ENCODE measurements around the gene TCF7L2. TPM values are rescaled to one million over a fixed set of nuclear protein-coding genes. Genes with fewer than 3 reads are reported as not detected.

The TCF7L2 gene
- total RNA-seq, 1 experiment from 2014 or later: 14.8 TPM

GRCh38 chr10:113069595-113069994 is 119.5 kb downstream of the TCF7L2 start:
- H4K20me1 ChIP-seq (ENCODE audit: insufficient read depth): no peaks in the 10 kb centered on the region
- ChIA-PET POLR2A (ENCODE audit: unreplicated experiment) (no interaction called here), CTCF (no interaction called here)
- no peak overlapping the region for H2AFZ ChIP-seq
- TF ChIP-seq CTCF (conservative IDR thresholded peaks at IDR 0.05) (no peak), EZH2 (IDR thresholded peaks at IDR 0.05; ENCODE audit: low read depth) (no peak)
- H3K79me2 ChIP-seq (ENCODE audit: low read depth): 0 out of 2 replicates have a peak, but pooled peaks cover 8% of the 10 kb centered on the region
- H3F3A ChIP-seq (ENCODE audit: insufficient read depth, low read depth): peaks cover 19% of the 10 kb centered on the region
- H3K27me3 ChIP-seq (ENCODE audit: insufficient read depth, low read depth): no peaks in the 10 kb centered on the region
- H3K9me3 ChIP-seq (ENCODE audit: insufficient read depth, low read depth): no peaks in the 10 kb centered on the region
- H3K4me1 ChIP-seq (replicated peaks; ENCODE audit: insufficient read depth): peaks cover 19% of the 10 kb centered on the region
- intact Hi-C loops (cut with micrococcal nuclease; ENCODE audit: unreplicated experiment): loop anchor here (1.0 to 2.0 kb wide), 2 partner anchors 117 to 257 kb away; no protein-coding TSS in a partner anchor
- BruUV-seq (replicated peaks): no TSS peak
- DNase-seq: peak; percentile 69 to 84
- no peaks in the 10 kb centered on the region for H3K36me3 ChIP-seq (ENCODE audit: low read depth)
- peak overlapping the region; percentile 60 for H3K27ac ChIP-seq
- H3K4me2 ChIP-seq: no peak overlapping the region
- no peak overlapping the region for H3K4me3 ChIP-seq
- H3K9me2 ChIP-seq (ENCODE audit: insufficient read depth): no peaks in the 10 kb centered on the region

GRCh38 chr10:113071446-113071845 is 121.4 kb downstream of the TCF7L2 start:
- H3K9me2 ChIP-seq (ENCODE audit: insufficient read depth): no peaks in the 10 kb centered on the region
- BruUV-seq (replicated peaks): no TSS peak
- CTCF ChIA-PET: interaction anchor here (0.6 kb wide), 1 partner anchor 36 kb away, joined by 3 read pairs; no protein-coding TSS in a partner anchor
- peaks cover 27% of the 10 kb centered on the region for H3K4me1 ChIP-seq (replicated peaks; ENCODE audit: insufficient read depth)
- no peaks in the 10 kb centered on the region for H3K27me3 ChIP-seq (ENCODE audit: insufficient read depth, low read depth)
- no peak overlapping the region for H3K4me2 ChIP-seq
- H3K36me3 ChIP-seq (ENCODE audit: low read depth): no peaks in the 10 kb centered on the region
- POLR2A ChIA-PET (ENCODE audit: unreplicated experiment): no interaction called here
- H4K20me1 ChIP-seq (ENCODE audit: insufficient read depth): no peaks in the 10 kb centered on the region
- H3K4me3 ChIP-seq: no peak overlapping the region
- no peak for DNase-seq
- H3K79me2 ChIP-seq (ENCODE audit: low read depth): peaks cover 26% of the 10 kb centered on the region; the same call in 1 of the 2 replicates
- no peak overlapping the region for H2AFZ ChIP-seq
- no peaks in the 10 kb centered on the region for H3K9me3 ChIP-seq (ENCODE audit: insufficient read depth, low read depth)
- intact Hi-C loops (cut with micrococcal nuclease; ENCODE audit: unreplicated experiment): no loop called here
- TF ChIP-seq EZH2 (IDR thresholded peaks at IDR 0.05; ENCODE audit: low read depth) (no peak), CTCF (conservative IDR thresholded peaks at IDR 0.05) (no peak)
- H3K27ac ChIP-seq: no peak overlapping the region
- peaks cover 21% of the 10 kb centered on the region for H3F3A ChIP-seq (ENCODE audit: insufficient read depth, low read depth)

- Histone ChIP-seq H3K27me3 (ENCODE audit: insufficient read depth, low read depth) (no peaks in the 10 kb centered on the region), H3K36me3 (ENCODE audit: low read depth) (no peaks in the 10 kb centered on the region), H3K9me3 (ENCODE audit: insufficient read depth, low read depth) (no peaks in the 10 kb centered on the region), H4K20me1 (ENCODE audit: insufficient read depth) (no peaks in the 10 kb centered on the region), H3K27ac (peak overlapping the region; percentile 84), H3F3A (ENCODE audit: insufficient read depth, low read depth) (peaks cover 21% of the 10 kb centered on the region), H3K4me3 (peak overlapping the region; percentile 28; the same call in 1 of the 2 replicates), H2AFZ (no peak overlapping the region), H3K4me1 (replicated peaks; ENCODE audit: insufficient read depth) (peaks cover 27% of the 10 kb centered on the region), H3K79me2 (ENCODE audit: low read depth) (peaks cover 34% of the 10 kb centered on the region; the same call in 1 of the 2 replicates), H3K9me2 (ENCODE audit: insufficient read depth) (no peaks in the 10 kb centered on the region), H3K4me2 (peak overlapping the region; percentile 68)
- peak; percentile 89 to 96 for DNase-seq
- no peak for TF ChIP-seq EZH2 (IDR thresholded peaks at IDR 0.05; ENCODE audit: low read depth)
- TF ChIP-seq CTCF (conservative IDR thresholded peaks at IDR 0.05): no peak
- intact Hi-C loops (cut with micrococcal nuclease; ENCODE audit: unreplicated experiment): loop anchor here (1.0 kb wide), 2 partner anchors 14 to 262 kb away; no protein-coding TSS in a partner anchor
- no TSS peak for BruUV-seq (replicated peaks)
- ChIA-PET CTCF (interaction anchor here (0.9 kb wide), 1 partner anchor 312 kb away, joined by 4 read pairs; no protein-coding TSS in a partner anchor), POLR2A (ENCODE audit: unreplicated experiment) (interaction anchor here (0.6 to 0.9 kb wide), 3 partner anchors 14 to 263 kb away, joined by 3 to 10 read pairs (median 5); no protein-coding TSS in a partner anchor)
Measured at GRCh38 chr10:113073549-113074189, 123.6 kb downstream of the TCF7L2 start.
